GM19452 (cell line): ENCODE data around the gene STX5.
"Not testable (repeated sequence)": the region's sequence is repeated elsewhere in the genome, so short reads cannot be mapped to it uniquely, and the experiment has no call there.

Experiments
- ATAC-seq: cut with Tn5 transposase; IDR thresholded peaks from one replicate; pipeline ENCODE4 v1.9.1; 2021; ENCODE audit not compliant: unreplicated experiment

Gene STX5

GRCh38 chr11:62831520-62832335 is at the start of gene STX5:
Gene STX5 (minus strand): TSS chr11:62832051. CDS start chr11:62831243, 808 bp downstream.
- ATAC-seq: peak; percentile 85

- peak; percentile 73 for ATAC-seq
These were observed 49.1 kb upstream of the STX5 start, which contains the start of gene SLC3A2 for GRCh38 chr11:62880803-62881578. Gene SLC3A2 (plus strand): TSS chr11:62880896. CDS start chr11:62881024, 128 bp downstream.

GRCh38 chr11:62880231-62880802 is 48.5 kb upstream of the STX5 start:
- ATAC-seq: peak; percentile 13

- ATAC-seq: no peak
These were observed 47.6 kb upstream of the STX5 start for GRCh38 chr11:62879235-62879978.

- ATAC-seq: no peak
These were observed 44.9 kb upstream of the STX5 start for GRCh38 chr11:62876712-62877111.

- no peak for ATAC-seq
These were observed 44.0 kb upstream of the STX5 start for GRCh38 chr11:62875698-62876478.

GRCh38 chr11:62874851-62875250 is 43.0 kb upstream of the STX5 start:
- no peak for ATAC-seq

GRCh38 chr11:62865635-62866034 is 33.8 kb upstream of the STX5 start:
- ATAC-seq: no peak

GRCh38 chr11:62863687-62864335 is 32.0 kb upstream of the STX5 start:
- no peak for ATAC-seq

GRCh38 chr11:62861564-62862192 is 29.8 kb upstream of the STX5 start:
- not testable (repeated sequence) for ATAC-seq

GRCh38 chr11:62860835-62861563 is 29.1 kb upstream of the STX5 start:
- no peak for ATAC-seq

GRCh38 chr11:62859281-62859703 is 27.4 kb upstream of the STX5 start:
- ATAC-seq: not testable (repeated sequence)

GRCh38 chr11:62858201-62858600 is 26.4 kb upstream of the STX5 start:
- no peak for ATAC-seq

- no peak for ATAC-seq
These were observed 25.7 kb upstream of the STX5 start for GRCh38 chr11:62857541-62857982.

GRCh38 chr11:62856333-62856895 is 24.6 kb upstream of the STX5 start:
- peak; percentile 19 for ATAC-seq

GRCh38 chr11:62855571-62856332 is 23.9 kb upstream of the STX5 start:
- ATAC-seq: peak; percentile 85

- ATAC-seq: no peak
These were observed 23.1 kb upstream of the STX5 start for GRCh38 chr11:62854825-62855570.
